IMR-90 (cell line): ENCODE results near the gene MORF4L1. TPM values are rescaled to one million over a fixed set of nuclear protein-coding genes. Genes with fewer than 3 reads are reported as not detected.

Source experiments
- ATAC-seq: fragments of 200-7000 bp; cut with Tn5 transposase; 2 replicates; pipeline ENCODE4 v1.9.1; 2020; ENCODE audit warnings: low read depth, mild to moderate bottlenecking, moderate library complexity
- BruUV-seq: library from RNA; stranded (reverse); fragments of 400-500 nt; replicated peaks from 2 replicates; lab custom pipeline; 2021; lab: Mats Ljungman, UMichigan
- CTCF ChIA-PET: fragments of 300-600 bp; formaldehyde crosslinking; extraction: SDS; loops from one replicate; lab custom pipeline; 2021; ENCODE audit warnings: antibody characterized with exemption; lab: Yijun Ruan, JAX
- POLR2A ChIA-PET: fragments of 300-600 bp; sonication (Branson Sonifier 250); formaldehyde crosslinking; loops from one replicate; lab custom pipeline; 2022; ENCODE audit warnings: antibody characterized with exemption; ENCODE audit not compliant: unreplicated experiment; lab: Charles Lee
- DNase-seq: peaks from one replicate; pipeline ENCODE4 v3.0.0; 2013
- H2AFZ ChIP-seq: replicated peaks from 2 replicates; pipeline ENCODE3; 2013; ENCODE audit warnings: low read length, mild to moderate bottlenecking; ENCODE audit not compliant: poor library complexity
- H2AK5ac ChIP-seq: 2 replicates; pipeline ENCODE4 v1.6.1; 2013; ENCODE audit warnings: low read depth, low read length, inconsistent platforms
- H2AK9ac ChIP-seq: replicated peaks from 2 replicates; pipeline ENCODE3; 2013; ENCODE audit warnings: mild to moderate bottlenecking, low read depth, low read length, moderate library complexity; ENCODE audit not compliant: poor library complexity
- H2BK120ac ChIP-seq: 2 replicates; pipeline ENCODE4 v1.6.1; 2013; ENCODE audit warnings: low read depth, low read length, inconsistent platforms
- H2BK15ac ChIP-seq: 3 replicates; pipeline ENCODE4 v1.6.1; 2013; ENCODE audit warnings: low read depth, low read length, inconsistent platforms
- H2BK20ac ChIP-seq: 2 replicates; pipeline ENCODE4 v1.6.1; 2013; ENCODE audit warnings: low read depth, mild to moderate bottlenecking, inconsistent platforms, low read length, moderate library complexity
- H2BK5ac ChIP-seq: 2 replicates; pipeline ENCODE4 v1.6.1; 2013; ENCODE audit warnings: mild to moderate bottlenecking, low read depth, low read length, inconsistent platforms; ENCODE audit not compliant: poor library complexity, severe bottlenecking
- H3K14ac ChIP-seq: replicated peaks from 2 replicates; pipeline ENCODE4 v1.6.1; 2013; ENCODE audit warnings: low read depth, low read length, inconsistent platforms
- H3K18ac ChIP-seq: 2 replicates; pipeline ENCODE4 v1.6.1; 2013; ENCODE audit warnings: low read depth, low read length, control low read depth
- H3K23ac ChIP-seq: 2 replicates; pipeline ENCODE4 v1.6.1; 2013; ENCODE audit warnings: low read depth, low read length, inconsistent platforms
- H3K27ac ChIP-seq: 2 replicates; pipeline ENCODE4 v1.5.1; 2013; ENCODE audit warnings: mild to moderate bottlenecking, control low read depth, low read length; ENCODE audit not compliant: insufficient read depth
- H3K27me3 ChIP-seq: 2 replicates; pipeline ENCODE4 v1.6.1; 2013; ENCODE audit warnings: low read length; ENCODE audit not compliant: control insufficient read depth, insufficient read depth
- H3K36me3 ChIP-seq: 2 replicates; pipeline ENCODE4 v1.6.1; 2013; ENCODE audit warnings: low read length, mixed read lengths; ENCODE audit not compliant: control insufficient read depth, insufficient read depth
- H3K4ac ChIP-seq: 2 replicates; pipeline ENCODE4 v1.6.1; 2013; ENCODE audit warnings: low read depth, low read length, inconsistent platforms
- H3K4me1 ChIP-seq: 2 replicates; pipeline ENCODE4 v1.6.1; 2013; ENCODE audit warnings: low read length, mixed read lengths; ENCODE audit not compliant: control insufficient read depth, insufficient read depth
- H3K4me2 ChIP-seq: 2 replicates; pipeline ENCODE4 v1.6.1; 2013; ENCODE audit warnings: low read depth, mild to moderate bottlenecking, control low read depth, low read length, moderate library complexity
- H3K4me3 ChIP-seq: 2 replicates; pipeline ENCODE4 v1.5.1; 2013; ENCODE audit warnings: low read depth, mild to moderate bottlenecking, control low read depth, low read length, moderate library complexity; ENCODE audit not compliant: insufficient read depth
- H3K56ac ChIP-seq: 2 replicates; pipeline ENCODE4 v1.6.1; 2013; ENCODE audit warnings: low read length, inconsistent platforms; ENCODE audit not compliant: insufficient read depth; ENCODE audit errors: extremely low read depth
- H3K79me1 ChIP-seq, 2 experiments: 2 replicates each; pipeline ENCODE4 v1.6.1; 2013; ENCODE audit warnings: low read length in 2 of 2, inconsistent platforms in 1 of 2, low read depth in 1 of 2
- H3K9ac ChIP-seq: 2 replicates; pipeline ENCODE4 v1.6.1; 2013; ENCODE audit warnings: low read depth, low read length, control low read depth
- H3K9me1 ChIP-seq: 2 replicates; pipeline ENCODE4 v1.6.1; 2013; ENCODE audit warnings: low read length, inconsistent platforms; ENCODE audit not compliant: insufficient read depth
- H3K9me3 ChIP-seq: 2 replicates; pipeline ENCODE4 v1.6.1; 2013; ENCODE audit warnings: low read length; ENCODE audit not compliant: control insufficient read depth, insufficient read depth
- H4K20me1 ChIP-seq: 2 replicates; pipeline ENCODE4 v1.6.1; 2013; ENCODE audit warnings: low read length, inconsistent platforms; ENCODE audit not compliant: insufficient read depth
- H4K5ac ChIP-seq: 2 replicates; pipeline ENCODE4 v1.6.1; 2013; ENCODE audit warnings: mild to moderate bottlenecking, low read depth, low read length, control low read depth
- H4K8ac ChIP-seq, 2 experiments: 2 replicates each; pipeline ENCODE4 v1.6.1; 2013; ENCODE audit warnings: low read depth in 2 of 2, low read length in 2 of 2, control low read depth in 1 of 2, inconsistent platforms in 1 of 2
- H4K91ac ChIP-seq: 2 replicates; pipeline ENCODE4 v1.6.1; 2013; ENCODE audit warnings: low read depth, low read length, inconsistent platforms; ENCODE audit not compliant: insufficient read depth
- BHLHE40 ChIP-seq: fragments of 150-350 bp; IDR thresholded peaks from 2 replicates; pipeline ENCODE4 v1.6.1; 2016; ENCODE audit warnings: mild to moderate bottlenecking, low read depth, low read length
- CHD1 ChIP-seq: IDR thresholded peaks from 2 replicates; pipeline ENCODE4 v1.6.1; 2012; ENCODE audit warnings: low read depth, low read length, improper control_type of control experiment
- MAZ ChIP-seq: IDR thresholded peaks from 2 replicates; pipeline ENCODE4 v1.6.1; 2012; ENCODE audit warnings: low read depth, mild to moderate bottlenecking, low read length, improper control_type of control experiment, moderate library complexity, borderline replicate concordance
- MXI1 ChIP-seq: IDR thresholded peaks from 2 replicates; pipeline ENCODE4 v1.6.1; 2012; ENCODE audit warnings: low read depth, mild to moderate bottlenecking, low read length, moderate library complexity, borderline replicate concordance
- NFE2L2 ChIP-seq: fragments of 150-350 bp; IDR thresholded peaks from 2 replicates; pipeline ENCODE4 v1.6.1; 2016; ENCODE audit warnings: low read depth, mild to moderate bottlenecking, low read length
- RAD21 ChIP-seq: IDR thresholded peaks from 2 replicates; pipeline ENCODE4 v1.6.1; 2012; ENCODE audit warnings: low read length, improper control_type of control experiment
- RCOR1 ChIP-seq: IDR thresholded peaks from 2 replicates; pipeline ENCODE4 v1.6.1; 2012; ENCODE audit warnings: mild to moderate bottlenecking, low read length, improper control_type of control experiment; ENCODE audit not compliant: insufficient replicate concordance
- RFX5 ChIP-seq: IDR thresholded peaks from 2 replicates; pipeline ENCODE4 v1.8.0; 2012; ENCODE audit warnings: low read depth, mild to moderate bottlenecking, low read length, moderate library complexity
- WGBS, 2 experiments: methylation state at CpG; one replicate each; pipeline versions ENCODE4 v1.1.5 to v1.1.7; 2013; ENCODE audit warnings: missing lambda C conversion rate in 2 of 2; ENCODE audit not compliant: insufficient read length in 1 of 2; ENCODE audit errors: extremely low coverage in 2 of 2; 5-methylcytosine and 5-hydroxymethylcytosine counted together
- dilution Hi-C: fragments of 300-500 bp; cut with HindIII; formaldehyde crosslinking; loops from one replicate; pipeline ENCODE4 v1.14.3; 2018; ENCODE audit warnings: low sequenced_read_pairs; ENCODE audit not compliant: unreplicated experiment
- in situ Hi-C: fragments of 300-500 bp; cut with MboI; formaldehyde crosslinking; loops from 3 replicates; pipeline ENCODE4 v1.14.3; 2019; ENCODE audit warnings: low sequenced_read_pairs, inconsistent platforms, mixed read lengths
- intact Hi-C: fragments of 100-400 bp; cut with micrococcal nuclease; formaldehyde crosslinking; loops from 2 replicates; pipeline ENCODE4 v1.10.0; 2022
- polyA plus RNA-seq, 3 experiments: library from polyadenylated mRNA; depleted of rRNA; stranded (reverse); fragments of >200 nt; gene quantifications; 2 replicates each; pipeline ENCODE4 v1.2.3, GENCODE V29; 2012; ENCODE audit warnings: low replicate concordance in 1 of 3
- total RNA-seq: library from RNA; depleted of rRNA; stranded (reverse); fragments of >200 nt; gene quantifications from 2 replicates; pipeline ENCODE4 v1.2.3, GENCODE V29; 2012
- TF ChIP-seq, protein P1 (sequence below): fragments of 150-350 bp; IDR thresholded peaks from 2 replicates; pipeline ENCODE4 v1.6.1; 2016; ENCODE audit warnings: low read depth, mild to moderate bottlenecking, low read length, moderate library complexity, borderline replicate concordance

MORF4L1 gene
- total and polyA plus RNA-seq, 2 of the 4 experiments (the other 2 are of a cell fraction): 217 to 392 TPM

DNA sequence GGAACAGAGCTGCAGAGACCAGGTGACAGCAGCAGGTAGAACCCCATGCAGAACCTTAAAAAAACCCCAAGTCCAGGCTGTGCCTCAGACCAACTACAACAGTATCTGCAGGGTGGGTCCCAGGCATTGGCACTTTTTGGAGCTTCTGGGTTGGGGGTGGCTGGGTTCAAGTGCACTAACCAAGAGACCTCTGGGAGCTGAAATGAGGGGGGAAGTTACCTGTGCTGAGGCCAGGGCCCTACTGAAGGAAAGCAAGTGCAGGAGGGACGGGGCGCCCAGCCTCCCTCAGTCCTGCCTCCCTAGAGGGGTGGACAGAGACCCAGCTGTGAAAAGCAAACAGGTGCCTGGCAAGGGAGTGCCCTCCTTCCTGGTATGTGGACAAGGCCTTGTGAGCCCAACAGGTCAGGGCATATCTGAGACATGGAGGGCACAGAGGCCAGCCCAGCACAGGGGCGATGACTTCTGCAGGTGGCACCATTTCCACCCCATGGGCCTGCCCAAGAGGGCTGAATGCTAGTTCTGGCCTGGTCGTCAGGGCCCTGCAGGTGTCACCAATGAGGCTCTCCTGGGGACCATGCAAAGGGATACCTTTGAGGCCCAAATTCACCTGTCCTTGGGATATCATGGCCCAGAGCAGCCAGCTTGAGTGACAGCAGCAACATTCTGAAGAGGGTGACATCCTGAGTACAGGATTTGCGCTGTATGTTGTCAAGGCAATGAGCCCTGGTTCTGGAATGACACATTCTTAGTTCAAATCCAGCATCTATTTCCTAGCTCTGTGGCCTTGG is 53.5 kb downstream of the MORF4L1 start:
- intact Hi-C loops: no loop called here
- H4K5ac ChIP-seq: no peak overlapping the region
- dilution Hi-C loops: no loop called here
- TF ChIP-seq BHLHE40: no peak
- TF ChIP-seq RFX5: no peak
- TF ChIP-seq CHD1: no peak
- TF ChIP-seq RCOR1: no peak
- TF ChIP-seq, protein P1, sequence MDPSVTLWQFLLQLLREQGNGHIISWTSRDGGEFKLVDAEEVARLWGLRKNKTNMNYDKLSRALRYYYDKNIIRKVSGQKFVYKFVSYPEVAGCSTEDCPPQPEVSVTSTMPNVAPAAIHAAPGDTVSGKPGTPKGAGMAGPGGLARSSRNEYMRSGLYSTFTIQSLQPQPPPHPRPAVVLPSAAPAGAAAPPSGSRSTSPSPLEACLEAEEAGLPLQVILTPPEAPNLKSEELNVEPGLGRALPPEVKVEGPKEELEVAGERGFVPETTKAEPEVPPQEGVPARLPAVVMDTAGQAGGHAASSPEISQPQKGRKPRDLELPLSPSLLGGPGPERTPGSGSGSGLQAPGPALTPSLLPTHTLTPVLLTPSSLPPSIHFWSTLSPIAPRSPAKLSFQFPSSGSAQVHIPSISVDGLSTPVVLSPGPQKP: no peak
- no peak for TF ChIP-seq MXI1
- TF ChIP-seq RAD21: no peak
- TF ChIP-seq MAZ: no peak
- TF ChIP-seq NFE2L2: no peak
- H3K9me1 ChIP-seq: peaks cover 30% of the 10 kb centered on the region
- no peak overlapping the region for H3K23ac ChIP-seq
- WGBS, 2 experiments: 91% methylated on average over 3 of the region's 5 CpGs; no CpG with 5 or more reads in 1 of the 2 experiments
- peak overlapping the region; percentile 20 for H2AK9ac ChIP-seq
- ChIA-PET POLR2A (no interaction called here), CTCF (no interaction called here)
- no peak overlapping the region for H2AK5ac ChIP-seq
- peaks cover 6% of the 10 kb centered on the region for H3K4me1 ChIP-seq
- H4K91ac ChIP-seq: no peak overlapping the region
- no peak overlapping the region for H3K4ac ChIP-seq
- peaks cover 16% of the 10 kb centered on the region; the same call in 1 of the 2 replicates for H4K20me1 ChIP-seq
- BruUV-seq: no TSS peak
- ATAC-seq (no peak), DNase-seq (no peak)
- no peak overlapping the region for H2BK5ac ChIP-seq
- H3K9me3 ChIP-seq: no peaks in the 10 kb centered on the region
- H3K79me1 ChIP-seq: peaks cover 0 to 5% of the 10 kb centered on the region in 2 experiments; a peak in 1 of 4 replicates
- no peak overlapping the region for H2BK15ac ChIP-seq
- H3K18ac ChIP-seq: no peak overlapping the region
- no peak overlapping the region for H3K14ac ChIP-seq
- H2AFZ ChIP-seq: no peak overlapping the region
- no peak overlapping the region for H4K8ac ChIP-seq
- H3K27me3 ChIP-seq: no peaks in the 10 kb centered on the region
- H2BK120ac ChIP-seq: no peak overlapping the region
- no peak overlapping the region for H3K56ac ChIP-seq
- in situ Hi-C loops: no loop called here
- H3K4me3 ChIP-seq: no peak overlapping the region
- no peak overlapping the region for H3K9ac ChIP-seq
- peaks cover 39% of the 10 kb centered on the region for H3K36me3 ChIP-seq
- H3K4me2 ChIP-seq: no peak overlapping the region
- H3K27ac ChIP-seq: no peak overlapping the region
- H2BK20ac ChIP-seq: no peak overlapping the region
